Measurements from ENCODE around the gene FNDC11. TPM values are rescaled to one million over a fixed set of nuclear protein-coding genes. Genes with fewer than 3 reads are reported as not detected.

Gene FNDC11
- total RNA-seq, 2 donors from 2014 or later, result 0.66 to 2.9 TPM

- H3K4me3 ChIP-seq, result peak overlapping the region; percentile 25 to 27
- H3K4me1 ChIP-seq, result peaks cover 11% of the 10 kb centered on the region
- 2 to 9% methylated on average over 11 to 35 of the region's 37 CpGs for WGBS, 2 donors
- intact Hi-C loops (cut with DNase I), result no loop called here
- H3K9me3 ChIP-seq, result no peaks in the 10 kb centered on the region
- H3K27me3 ChIP-seq, result no peaks in the 10 kb centered on the region
- no peaks in the 10 kb centered on the region for H3K36me3 ChIP-seq (replicated peaks in 1 of 2; ENCODE audit: insufficient read depth in 1 of 2, low read depth in 2 of 2)
- ATAC-seq, result peak; percentile 61
- DNase-seq, result peak; percentile 68 to 81 (median 77)
- no peak for TF ChIP-seq POLR2A (IDR thresholded peaks at IDR 0.05)
- no peak for TF ChIP-seq CTCF (IDR thresholded peaks at IDR 0.05)
- no peak overlapping the region for H3K27ac ChIP-seq
These were observed 567 bp upstream of the FNDC11 start for GRCh38 chr20:63553251-63553932.

GRCh38 chr20:63554361-63555278, 661 bp downstream of the FNDC11 start:
- peaks cover 11% of the 10 kb centered on the region for H3K4me1 ChIP-seq
- no peaks in the 10 kb centered on the region for H3K9me3 ChIP-seq
- DNase-seq, result peak in 1 of 4 donors; percentile 30
- ATAC-seq, result no peak
- intact Hi-C loops (cut with DNase I), result no loop called here
- no peak overlapping the region for H3K4me3 ChIP-seq
- H3K27ac ChIP-seq, result no peak overlapping the region
- no peaks in the 10 kb centered on the region for H3K27me3 ChIP-seq
- H3K36me3 ChIP-seq (replicated peaks in 1 of 2; ENCODE audit: insufficient read depth in 1 of 2, low read depth in 2 of 2), result no peaks in the 10 kb centered on the region
- WGBS, 2 donors, result 69 to 100% methylated on average over 2 to 33 of the region's 38 CpGs
- TF ChIP-seq CTCF (IDR thresholded peaks at IDR 0.05) (no peak), POLR2A (IDR thresholded peaks at IDR 0.05) (no peak)

GRCh38 chr20:63555661-63556381, 1.9 kb downstream of the FNDC11 start:
- DNase-seq, result no peak
- intact Hi-C loops (cut with DNase I), result no loop called here

More at GRCh38 chr20:63555661-63556381, 1.9 kb downstream of the FNDC11 start:
- no peak for ATAC-seq
- Histone ChIP-seq H3K4me1 (peaks cover 11% of the 10 kb centered on the region), H3K27me3 (no peaks in the 10 kb centered on the region), H3K4me3 (no peak overlapping the region), H3K36me3 (replicated peaks in 1 of 2; ENCODE audit: insufficient read depth in 1 of 2, low read depth in 2 of 2) (peaks cover 0 to 2% of the 10 kb centered on the region in 2 donors), H3K27ac (no peak overlapping the region), H3K9me3 (no peaks in the 10 kb centered on the region)
- 81 to 93% methylated on average over 12 to 45 of the region's 45 CpGs for WGBS, 2 donors
- TF ChIP-seq CTCF (IDR thresholded peaks at IDR 0.05) (no peak), POLR2A (IDR thresholded peaks at IDR 0.05) (no peak)
